Stimulated activated CD4-positive, alpha-beta T cell treated with anti-CD3 and anti-CD28 coated beads, Interleukin-15, amount 100 ng/mL, for 48 hours (primary cell): ENCODE results near the gene ICE1.
"Not testable (repeated sequence)": the region's sequence is repeated elsewhere in the genome, so short reads cannot be mapped to it uniquely, and the experiment has no call there.

Experiments used
- DNase-seq, 2 donors: peaks; one replicate each; pipeline ENCODE4 v3.0.0-alpha.2; 2020; ENCODE audit warnings: low read depth in 2 of 2

The ICE1 gene

GRCh38 chr5:5421961-5422818 lies at the start of gene ICE1:
TSS of gene ICE1 (plus strand) at chr5:5422677. CDS start at chr5:5422916, 239 bp downstream.
- peak; percentile 86 to 92 for DNase-seq

DNA sequence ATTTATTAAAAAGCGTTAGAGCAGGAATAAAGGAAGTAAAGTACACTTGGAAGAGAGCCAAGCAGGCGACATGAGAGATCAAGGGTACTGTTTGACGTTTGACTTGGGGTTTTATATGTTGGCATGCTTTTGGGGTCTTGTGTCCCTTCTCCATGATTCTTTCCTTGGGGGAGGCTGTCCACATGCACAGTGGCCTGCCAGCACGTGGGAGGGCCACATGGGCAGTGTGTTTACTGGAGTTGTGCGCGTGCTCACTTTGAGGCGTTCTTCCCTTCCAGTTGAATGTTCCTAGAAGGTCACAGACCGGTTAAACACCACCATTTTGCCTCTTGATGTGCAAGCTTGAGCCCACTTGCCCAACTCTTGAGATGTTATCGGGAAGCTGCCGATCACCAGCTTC lies 49.5 kb upstream of the ICE1 start:
- no peak for DNase-seq

GRCh38 chr5:5373351-5373989 lies 49.0 kb upstream of the ICE1 start:
- no peak for DNase-seq

DNA sequence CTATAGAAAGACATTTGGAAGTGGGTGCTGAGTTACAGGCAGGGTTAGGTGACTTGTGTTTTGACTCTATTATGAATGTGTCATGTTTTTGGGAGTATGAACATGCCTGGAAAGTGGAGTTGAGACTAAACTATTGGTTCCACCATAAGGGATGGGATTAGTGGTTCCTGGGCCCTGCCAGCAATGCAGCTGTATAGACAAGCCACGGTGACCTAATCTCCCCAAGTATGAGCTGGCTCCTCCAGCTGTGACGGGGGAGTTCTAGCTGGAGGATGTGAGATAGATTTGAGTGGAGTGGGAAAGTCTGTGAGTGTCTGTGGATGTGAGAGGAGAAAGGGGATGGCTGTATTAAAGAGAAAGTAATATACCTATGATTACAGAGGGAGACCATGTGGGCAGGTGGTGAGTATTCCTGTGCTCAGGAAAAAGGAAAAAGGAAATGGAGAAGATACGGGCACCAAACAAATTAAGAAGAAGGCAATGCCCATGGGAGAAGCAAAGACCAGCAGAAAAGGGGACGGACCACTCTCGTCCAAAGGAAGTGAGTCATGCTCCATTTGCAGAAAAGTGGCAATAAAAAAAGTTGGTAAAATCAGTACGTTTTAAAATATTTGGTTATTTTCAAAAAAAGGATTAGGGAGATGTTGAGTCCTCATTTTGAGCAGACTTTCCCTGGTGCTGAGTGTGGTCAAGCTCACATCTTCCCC lies 48.3 kb upstream of the ICE1 start:
- no peak for DNase-seq

DNA sequence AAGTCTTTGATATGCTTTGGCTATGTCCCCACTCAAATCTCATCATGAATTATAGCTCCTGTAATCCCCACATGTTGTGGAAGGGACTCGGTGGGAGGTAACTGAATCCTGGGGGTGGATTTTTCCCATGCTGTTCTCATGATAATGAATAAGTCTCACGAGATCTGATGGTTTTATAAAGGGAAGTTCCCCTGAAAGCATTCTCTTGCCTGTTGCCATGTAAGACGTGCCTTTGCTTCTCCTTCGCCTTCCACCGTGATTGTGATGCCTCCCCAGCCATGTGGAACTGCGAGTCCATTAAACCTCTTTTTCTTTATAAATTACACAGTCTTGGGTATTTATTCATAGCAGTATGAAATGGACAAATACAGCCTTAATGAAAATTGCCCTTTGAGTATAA lies 44.7 kb upstream of the ICE1 start:
- DNase-seq = no peak

GRCh38 chr5:5378531-5378930 lies 43.9 kb upstream of the ICE1 start:
- DNase-seq = no peak

GRCh38 chr5:5380298-5380697 lies 42.2 kb upstream of the ICE1 start:
- DNase-seq = no peak

DNA sequence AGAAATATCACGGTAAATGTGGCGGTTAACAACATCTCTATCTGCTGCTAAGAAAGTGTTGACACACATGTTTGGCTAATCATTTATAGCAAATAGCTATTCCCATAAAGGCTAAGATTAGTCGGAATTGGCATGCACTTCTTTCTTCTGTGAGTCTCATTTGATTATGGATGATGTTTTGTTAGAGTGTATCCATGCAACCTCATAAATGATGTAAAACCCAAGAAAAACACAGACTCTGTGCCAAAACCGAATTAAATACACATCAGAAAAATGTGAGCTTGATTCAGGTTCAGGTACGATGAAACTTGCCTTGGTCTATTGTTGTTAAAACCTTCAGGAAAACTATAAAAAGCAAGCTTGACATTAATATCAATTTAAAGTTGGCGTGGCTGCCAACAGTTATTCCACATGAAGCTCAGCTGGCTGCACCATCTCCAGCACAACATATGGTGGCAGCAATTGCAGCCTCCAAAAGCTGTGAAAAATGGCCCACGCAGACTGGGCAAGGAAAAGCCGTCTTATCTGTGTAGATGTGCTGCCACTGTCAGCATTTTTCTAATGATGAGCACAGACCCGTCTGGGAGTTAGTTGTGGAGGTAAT lies 41.1 kb upstream of the ICE1 start:
- no peak for DNase-seq

DNA sequence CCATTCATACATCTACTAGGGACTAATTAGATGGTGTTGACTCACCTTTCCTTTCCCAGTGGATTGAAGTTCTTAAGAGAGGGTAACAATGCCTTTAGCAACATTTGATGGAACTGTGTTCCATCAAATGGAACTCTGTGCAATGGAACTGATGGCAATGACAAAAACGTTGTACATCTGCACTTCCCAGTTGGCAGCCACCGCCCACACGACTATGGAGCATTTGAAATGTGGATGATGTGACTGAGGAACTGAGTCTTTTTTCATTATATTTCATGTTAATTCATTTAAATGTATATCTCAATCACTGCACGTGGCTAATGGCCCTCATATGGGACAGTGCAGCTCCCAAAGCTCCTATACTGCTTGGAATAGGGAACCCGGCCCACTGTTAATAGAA lies 39.0 kb upstream of the ICE1 start:
- no peak for DNase-seq

DNA sequence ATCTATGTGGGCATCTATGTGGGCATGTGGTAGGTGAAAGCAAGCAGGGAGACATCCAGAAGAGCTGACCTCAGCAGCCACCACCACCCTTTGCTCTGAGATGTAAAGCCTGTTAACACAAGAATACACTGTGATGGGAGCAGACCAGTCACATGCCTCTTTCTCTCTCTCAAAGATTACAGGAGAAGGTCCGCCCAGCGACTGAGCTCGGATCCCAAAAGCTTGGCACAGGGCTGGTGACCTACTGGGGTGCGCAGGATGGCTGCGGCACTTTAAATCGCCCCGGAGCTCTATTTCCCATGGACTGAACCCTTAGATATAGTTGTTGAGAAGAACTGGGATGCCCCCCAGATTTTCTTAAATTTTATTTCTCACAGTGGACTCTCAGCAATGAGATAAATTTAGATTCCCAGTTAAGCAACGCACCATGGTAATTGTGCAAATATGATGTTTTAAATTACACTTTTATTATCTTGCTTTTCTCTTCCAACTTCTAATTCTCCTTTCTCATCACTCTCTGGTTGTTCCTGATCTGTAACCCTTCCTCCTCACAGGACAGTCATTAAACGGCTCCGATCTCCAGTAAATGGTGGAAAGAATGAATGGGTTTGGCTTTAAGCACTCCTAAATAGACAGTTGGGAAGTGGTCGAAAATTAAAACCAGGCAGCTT lies 37.7 kb upstream of the ICE1 start:
- no peak for DNase-seq

DNA sequence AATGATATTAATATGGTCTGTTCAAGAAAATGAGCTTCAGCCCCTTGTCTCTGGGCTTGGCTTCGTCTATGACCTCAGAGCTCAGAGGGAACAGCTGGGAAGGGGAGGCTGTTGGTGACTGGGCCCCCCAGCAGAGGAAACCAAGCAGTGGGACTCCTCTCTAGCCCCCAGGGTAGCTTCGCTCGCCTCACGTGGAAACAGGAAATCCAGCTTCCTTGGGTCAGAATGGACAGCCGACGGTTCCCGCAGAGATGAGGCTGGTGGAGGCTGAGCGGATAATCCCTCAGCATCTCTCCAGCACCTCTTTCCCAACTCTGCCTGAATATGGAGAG lies 37.2 kb upstream of the ICE1 start:
- no peak for DNase-seq

GRCh38 chr5:5386329-5386728 lies 36.1 kb upstream of the ICE1 start:
- DNase-seq = no peak

DNA sequence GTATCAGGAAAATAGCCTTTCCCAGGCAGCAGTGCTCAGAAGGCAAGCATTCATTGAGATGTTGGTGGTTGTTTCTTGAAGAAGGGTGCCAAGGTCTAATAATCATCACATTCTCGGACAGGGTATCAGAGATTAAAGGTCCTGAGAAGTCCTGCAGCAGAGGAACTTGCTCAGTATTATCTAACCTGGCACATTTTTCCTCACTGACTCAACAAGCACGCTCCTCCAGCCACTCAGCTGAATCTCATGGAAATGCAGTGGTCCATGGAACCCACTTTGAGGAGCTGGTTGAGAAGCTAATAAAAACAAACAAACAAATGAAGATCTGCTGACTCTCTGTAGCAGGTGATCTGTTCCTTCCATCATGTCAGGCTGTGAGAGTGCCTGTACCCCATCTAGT lies 35.3 kb upstream of the ICE1 start:
- no peak for DNase-seq

- no peak for DNase-seq
Observed at GRCh38 chr5:5387777-5388176, 34.7 kb upstream of the ICE1 start.

DNA sequence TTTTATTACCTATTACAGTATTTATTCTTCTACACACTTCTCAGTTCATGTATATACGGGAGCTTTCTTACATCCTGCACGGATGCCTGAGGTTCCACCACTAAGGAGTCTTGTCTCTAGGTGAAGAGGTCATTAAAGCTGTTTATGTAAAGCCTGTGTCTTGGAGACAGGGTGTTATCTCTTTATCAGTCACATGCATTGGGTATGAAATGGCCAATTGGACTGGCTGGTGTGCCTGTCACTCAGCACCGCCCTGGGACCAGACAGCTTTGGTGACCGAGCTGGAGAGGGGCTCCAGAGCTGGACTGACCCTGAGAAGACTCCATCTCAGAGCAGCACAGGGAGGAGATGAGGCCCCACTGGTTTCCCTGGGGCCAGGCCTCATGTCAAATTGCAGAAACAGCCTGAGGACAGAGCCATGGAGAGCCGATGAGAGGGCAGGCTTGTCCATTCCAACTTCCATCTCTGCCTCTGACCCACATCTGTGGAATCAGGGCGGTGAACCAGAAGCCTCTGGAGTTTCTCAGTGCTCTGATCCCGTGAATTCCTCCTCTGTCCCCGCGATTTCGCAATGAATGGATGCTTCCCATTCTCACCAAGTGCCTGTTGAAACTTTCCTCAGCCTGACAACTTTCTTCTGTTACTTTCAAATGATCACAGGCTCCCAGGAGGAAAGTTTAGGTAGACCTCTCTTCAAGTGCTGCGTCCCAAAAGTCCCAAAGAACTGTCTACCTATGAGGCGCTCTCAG lies 32.2 kb upstream of the ICE1 start:
- not testable (repeated sequence) for DNase-seq

GRCh38 chr5:5392504-5392903 lies 30.0 kb upstream of the ICE1 start:
- not testable (repeated sequence) for DNase-seq

GRCh38 chr5:5394384-5394986 lies 28.0 kb upstream of the ICE1 start:
- not testable (repeated sequence) for DNase-seq

DNA sequence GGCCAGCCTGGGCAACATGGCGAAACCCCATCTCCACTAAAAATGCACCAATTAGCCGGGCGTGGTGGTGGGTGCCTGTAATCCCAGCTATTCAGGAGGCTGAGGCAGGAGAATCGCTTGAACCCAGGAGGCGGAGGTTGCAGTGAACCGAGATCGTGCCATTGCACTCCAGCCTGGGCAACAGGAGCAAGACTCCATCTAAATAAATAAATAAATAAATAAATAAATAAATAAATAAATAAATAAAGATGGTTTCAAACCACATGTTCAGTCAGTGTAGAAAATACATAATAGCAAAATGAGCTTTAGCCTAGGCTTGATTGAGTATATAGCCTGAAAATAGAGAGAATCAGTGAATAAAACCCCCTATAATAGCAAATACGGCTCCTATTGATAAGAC lies 27.4 kb upstream of the ICE1 start:
- not testable (repeated sequence) for DNase-seq

GRCh38 chr5:5398071-5398470 lies 24.4 kb upstream of the ICE1 start:
- DNase-seq = no peak

GRCh38 chr5:5401095-5401494 lies 21.4 kb upstream of the ICE1 start:
- DNase-seq = no peak

DNA sequence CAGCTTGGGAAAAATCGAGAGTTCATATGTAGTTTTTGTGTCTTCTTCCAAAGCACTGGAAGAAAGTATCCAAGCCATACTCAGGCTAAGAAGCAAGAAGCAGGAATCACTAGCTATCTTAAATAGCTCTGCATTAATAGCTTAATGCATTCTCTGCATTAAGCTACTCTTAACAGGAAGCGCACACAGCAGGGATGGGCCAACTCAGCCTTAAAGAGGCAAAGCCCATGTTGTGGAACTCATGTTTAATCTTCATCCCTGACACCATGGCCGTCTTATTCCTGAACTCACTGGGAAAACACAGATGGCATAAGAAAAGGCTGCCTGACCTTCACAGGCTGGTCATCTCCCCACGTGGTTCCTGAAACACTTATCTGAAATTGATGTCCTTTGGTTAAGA lies 18.7 kb upstream of the ICE1 start:
- no peak for DNase-seq
